ENCODE data around the gene CLMN. TPM values are rescaled to one million over a fixed set of nuclear protein-coding genes. Genes with fewer than 3 reads are reported as not detected.

The CLMN gene
- total and polyA plus RNA-seq, 9 of the 15 experiments (the other 6 are each of a cell fraction or from before 2014, with no cell fraction given), result 0.01 to 0.18 (median 0.07) TPM; not detected in 4

DNA sequence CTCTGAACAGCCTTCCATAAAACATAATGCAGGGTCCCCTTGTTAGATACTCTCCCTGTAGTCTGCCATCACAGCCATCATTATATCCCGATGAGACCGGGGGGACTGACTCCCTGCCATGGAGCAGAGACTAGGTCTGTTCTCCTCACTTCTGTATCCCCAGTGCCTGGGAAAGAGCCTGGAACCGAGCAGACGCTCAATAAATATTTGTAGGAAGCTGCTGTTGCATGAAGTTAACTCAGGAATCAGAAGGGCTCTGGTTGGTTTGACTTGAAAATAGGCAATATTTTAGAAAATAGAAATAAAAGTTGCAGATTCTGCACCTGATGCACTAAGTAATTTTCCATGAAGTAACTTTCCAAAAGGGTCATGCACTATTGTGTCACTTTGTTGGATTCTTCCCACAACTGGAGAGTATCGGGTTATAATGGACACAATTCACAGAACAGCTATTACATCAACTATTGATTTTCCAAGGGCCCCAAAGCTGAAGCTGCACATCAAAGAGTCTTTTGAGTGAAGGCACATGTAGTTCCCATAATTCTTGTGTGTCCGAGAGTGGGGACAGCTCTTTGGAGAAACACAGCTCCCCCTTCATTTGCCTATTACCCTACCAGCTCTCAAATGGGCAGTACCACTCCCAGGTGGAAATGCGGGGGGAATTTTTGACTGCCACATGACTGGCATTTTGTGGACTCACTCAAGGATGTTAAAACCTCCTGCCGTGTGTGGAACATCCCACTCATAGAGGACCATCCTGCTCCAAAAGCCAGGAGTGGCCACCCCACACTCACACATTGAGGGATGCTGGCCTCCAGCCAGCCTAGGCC lies 18.8 kb downstream of the CLMN start:
- Histone ChIP-seq H3K4me1 (replicated peaks in 1 of 2; ENCODE audit: control insufficient read depth in 2 of 2, insufficient read depth in 2 of 2, low read length in 2 of 2) (no peaks in the 10 kb centered on the region), H3K36me3 (ENCODE audit: control insufficient read depth, insufficient read depth, low read length) (no peaks in the 10 kb centered on the region), H3K27me3 (ENCODE audit: control insufficient read depth in 2 of 2, insufficient read depth in 2 of 2, low read length in 2 of 2) (peaks cover 0 to 22% of the 10 kb centered on the region in 2 experiments; a peak in 2 of 5 replicates), H3K9me1 (ENCODE audit: control insufficient read depth, insufficient read depth, low read length) (no peaks in the 10 kb centered on the region), H3K9ac (ENCODE audit: insufficient read depth in 1 of 2, low read depth in 2 of 2, low read length in 2 of 2) (no peak overlapping the region), H4K20me1 (replicated peaks; ENCODE audit: control insufficient read depth, insufficient read depth, low read length) (no peaks in the 10 kb centered on the region), H3K9me3 (replicated peaks; ENCODE audit: control insufficient read depth, insufficient read depth, low read depth, low read length) (no peaks in the 10 kb centered on the region), H3K4me3 (no peak overlapping the region), H3K79me2 (ENCODE audit: control insufficient read depth, insufficient read depth, low read length) (no peaks in the 10 kb centered on the region), H3K27ac (ENCODE audit: extremely low read depth, low read depth, low read length) (no peak overlapping the region), H2AFZ (ENCODE audit: low read depth, low read length) (no peak overlapping the region), H3K4me2 (ENCODE audit: insufficient read depth, low read length) (no peak overlapping the region)
- FAIRE-seq, result no peak
- TF ChIP-seq, protein P1, sequence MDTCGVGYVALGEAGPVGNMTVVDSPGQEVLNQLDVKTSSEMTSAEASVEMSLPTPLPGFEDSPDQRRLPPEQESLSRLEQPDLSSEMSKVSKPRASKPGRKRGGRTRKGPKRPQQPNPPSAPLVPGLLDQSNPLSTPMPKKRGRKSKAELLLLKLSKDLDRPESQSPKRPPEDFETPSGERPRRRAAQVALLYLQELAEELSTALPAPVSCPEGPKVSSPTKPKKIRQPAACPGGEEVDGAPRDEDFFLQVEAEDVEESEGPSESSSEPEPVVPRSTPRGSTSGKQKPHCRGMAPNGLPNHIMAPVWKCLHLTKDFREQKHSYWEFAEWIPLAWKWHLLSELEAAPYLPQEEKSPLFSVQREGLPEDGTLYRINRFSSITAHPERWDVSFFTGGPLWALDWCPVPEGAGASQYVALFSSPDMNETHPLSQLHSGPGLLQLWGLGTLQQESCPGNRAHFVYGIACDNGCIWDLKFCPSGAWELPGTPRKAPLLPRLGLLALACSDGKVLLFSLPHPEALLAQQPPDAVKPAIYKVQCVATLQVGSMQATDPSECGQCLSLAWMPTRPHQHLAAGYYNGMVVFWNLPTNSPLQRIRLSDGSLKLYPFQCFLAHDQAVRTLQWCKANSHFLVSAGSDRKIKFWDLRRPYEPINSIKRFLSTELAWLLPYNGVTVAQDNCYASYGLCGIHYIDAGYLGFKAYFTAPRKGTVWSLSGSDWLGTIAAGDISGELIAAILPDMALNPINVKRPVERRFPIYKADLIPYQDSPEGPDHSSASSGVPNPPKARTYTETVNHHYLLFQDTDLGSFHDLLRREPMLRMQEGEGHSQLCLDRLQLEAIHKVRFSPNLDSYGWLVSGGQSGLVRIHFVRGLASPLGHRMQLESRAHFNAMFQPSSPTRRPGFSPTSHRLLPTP (IDR thresholded peaks at IDR 0.05; ENCODE audit: borderline replicate concordance, extremely low read depth, insufficient read length), result no peak
- ChIA-PET CTCF (ENCODE audit: low intra/inter-chr PET ratio) (no interaction called here), POLR2A (interaction anchor here (0.8 kb wide), 1 partner anchor 8 kb away, joined by 4 read pairs; no protein-coding TSS in a partner anchor)
- no peak for ATAC-seq
- BruUV-seq (replicated peaks), result no TSS peak
- in situ Hi-C loops (cut with MboI) (no loop called here), intact Hi-C loops (cut with micrococcal nuclease) (no loop called here)
- no peak for DNase-seq (ENCODE audit: extremely low read depth in 1 of 4, low spot score in 3 of 4)
- WGBS (ENCODE audit: insufficient coverage, low coverage, missing lambda C conversion rate), result 0% methylated on average over 6 of the region's 8 CpGs

Data from K562 (cell line).